Ovary (tissue), 9 donors: ENCODE measurements around the gene RASGRF2. TPM values are rescaled to one million over a fixed set of nuclear protein-coding genes. Genes with fewer than 3 reads are reported as not detected.

Source experiments
- DNase-seq, 5 donors: peaks; one replicate each; pipeline ENCODE4 v3.0.0-alpha.2; 2019 to 2020
- H3K27ac ChIP-seq, 2 donors: fragments of 200-600 bp; one replicate each; pipeline versions ENCODE4 v1.5.1 to v1.8.0; 2019 to 2022
- H3K27me3 ChIP-seq: fragments of 200-600 bp; one replicate; pipeline ENCODE4 v1.8.0; 2022
- H3K36me3 ChIP-seq: fragments of 200-600 bp; sonication (generic); one replicate; pipeline ENCODE4 v1.5.1; 2019
- H3K4me1 ChIP-seq: one replicate; pipeline ENCODE4 v1.8.1; 2013; ENCODE audit warnings: mild to moderate bottlenecking, moderate library complexity; ENCODE audit not compliant: insufficient read depth
- H3K4me3 ChIP-seq: fragments of 200-600 bp; sonication (generic); one replicate; pipeline ENCODE4 v1.5.1; 2017
- H3K9me3 ChIP-seq, 2 donors: fragments of 200-600 bp in 1 of 2; sonication (generic) in 1 of 2; one replicate each; pipeline versions ENCODE4 v1.5.1 to v1.8.1; 2013 to 2019; ENCODE audit warnings: mild to moderate bottlenecking in 1 of 2, moderate library complexity in 1 of 2
- CTCF ChIP-seq, 3 donors: fragments of 450-650 bp in 2 of 3; fragments of 200-600 bp in 1 of 3; IDR thresholded peaks; one replicate each; pipeline versions ENCODE4 v1.5.1 to v1.8.0; 2016 to 2022; ENCODE audit warnings: antibody characterized with exemption in 3 of 3, mild to moderate bottlenecking in 1 of 3
- EP300 ChIP-seq: sonication (generic); formaldehyde crosslinking; IDR thresholded peaks from one replicate; pipeline ENCODE4 v1.6.1; 2017; ENCODE audit warnings: antibody characterized with exemption
- POLR2A ChIP-seq: fragments of 450-650 bp; IDR thresholded peaks from one replicate; pipeline ENCODE4 v1.6.1; 2017; ENCODE audit warnings: antibody characterized with exemption, mild to moderate bottlenecking, moderate library complexity
- WGBS, 3 donors: extraction: QIAGEN DNeasy Blood & Tissue Kit in 1 of 3; methylation state at CpG; one replicate each; pipeline versions ENCODE4 v1.1.5 to v1.1.7; 2013 to 2017; 5-methylcytosine and 5-hydroxymethylcytosine counted together
- intact Hi-C, 4 donors: fragments of 100-400 bp; cut with DNase I; formaldehyde crosslinking; loops; one replicate each; pipeline versions ENCODE4 v1.11.0 to v1.15.1; 2022 to 2023
- polyA plus RNA-seq, 2 donors: library from polyadenylated mRNA; stranded (reverse); fragments of 200-250 nt in 1 of 2; fragments of 350-450 nt in 1 of 2; fragmentation: Illumina TruSeq in 1 of 2; extraction: RNeasy Lipid Tissue Mini Kit (QIAGEN cat#74804) in 1 of 2; gene quantifications; one replicate each; pipeline ENCODE4 v1.2.3, GENCODE V29; 2013 to 2014
- total RNA-seq, 7 donors: library from RNA; depleted of rRNA in 2 of 7; stranded (reverse); fragments of >200 nt in 2 of 7; fragmentation: NEBNext Ultra II Directional in 3 of 7; extraction: Animal tissue kit (Norgen Biotek cat#: 25700) in 3 of 7; gene quantifications; one replicate each; pipeline versions ENCODE4 v1.1.0 to v1.2.4, GENCODE V29; 2016 to 2023
- donor health status: DM: no; HTN: no; CAD: no; lungs with moderate emphysema.
- donor health status: DM: no; HTN: no; CAD: no.
- donor health status: Bipolar disorder and iron deficiency.
- donor health status: DM: yes; HTN: yes; CAD: no.
- donor health status: DM: no; HTN: no; CAD: no.
- donor health status: DM: yes; HTN: yes; CAD: no.

The RASGRF2 gene
- total and polyA plus RNA-seq, 9 donors: 8.6 to 55.1 (median 23.0) TPM

- no peak overlapping the region for H3K4me3 ChIP-seq
- no peaks in the 10 kb centered on the region for H3K27me3 ChIP-seq
- peaks cover 5% of the 10 kb centered on the region for H3K4me1 ChIP-seq
- no peaks in the 10 kb centered on the region for H3K9me3 ChIP-seq
- no peak for DNase-seq
- H3K27ac ChIP-seq: no peak overlapping the region
- TF ChIP-seq CTCF (IDR thresholded peaks at IDR 0.05) (no peak), POLR2A (no peak), EP300 (no peak)
- intact Hi-C loops: no loop called here
- no peaks in the 10 kb centered on the region for H3K36me3 ChIP-seq
- 37 to 54% (median 50%) methylated on average over 7 of the region's 7 CpGs for WGBS, 3 donors
Measured at GRCh38 chr5:80956272-80956671, 3.9 kb upstream of the RASGRF2 start.

DNA sequence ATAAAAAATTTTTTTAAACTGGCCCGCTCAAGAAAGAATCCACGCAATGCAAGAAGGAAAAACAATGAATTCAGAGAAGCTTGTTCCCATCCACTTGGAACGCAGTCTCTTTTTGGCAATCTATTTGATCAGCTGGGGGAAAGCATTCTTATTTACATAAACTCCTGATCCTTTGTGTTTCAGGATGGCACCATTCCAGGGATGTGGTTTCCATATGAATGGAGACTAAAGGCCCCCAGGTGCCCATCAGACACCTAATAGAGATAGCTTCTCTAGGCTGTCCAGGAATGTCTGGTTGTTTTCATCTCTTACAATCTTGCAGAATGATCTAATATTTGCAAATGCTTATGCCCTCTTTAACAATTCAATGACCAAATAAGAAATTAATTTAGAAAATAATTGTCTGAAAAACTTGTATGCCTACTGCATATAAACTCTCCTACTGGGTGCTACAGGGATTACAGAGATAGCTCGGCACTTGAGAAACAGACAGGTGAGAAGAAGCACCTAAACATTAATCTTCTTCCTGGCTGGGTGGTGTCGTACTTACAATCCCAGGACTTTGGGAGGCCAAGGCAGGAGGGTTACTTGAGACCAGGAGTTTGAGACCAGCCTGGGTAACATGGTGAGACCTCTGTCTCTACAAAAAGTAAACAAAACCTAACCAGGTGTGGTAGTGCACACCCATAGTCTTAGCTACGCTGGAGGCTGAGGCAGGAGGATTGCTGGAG, 3.0 kb upstream of the RASGRF2 start:
- intact Hi-C loops: no loop called here
- WGBS, 3 donors: 66 to 78% (median 72%) methylated on average over 6 of the region's 6 CpGs
- H3K4me3 ChIP-seq: no peak overlapping the region

GRCh38 chr5:80958616-80959015, 1.5 kb upstream of the RASGRF2 start:
- no peaks in the 10 kb centered on the region for H3K36me3 ChIP-seq
- H3K4me1 ChIP-seq: peaks cover 5% of the 10 kb centered on the region
- intact Hi-C loops: no loop called here
- no peaks in the 10 kb centered on the region for H3K9me3 ChIP-seq
- no peaks in the 10 kb centered on the region for H3K27me3 ChIP-seq
- DNase-seq: no peak
- H3K27ac ChIP-seq: no peak overlapping the region
- H3K4me3 ChIP-seq: no peak overlapping the region
- 78 to 85% (median 82%) methylated on average over 4 of the region's 4 CpGs for WGBS, 3 donors
- TF ChIP-seq EP300 (no peak), CTCF (IDR thresholded peaks at IDR 0.05) (no peak), POLR2A (no peak)

More for the DNA sequence above, 3.0 kb upstream of the RASGRF2 start:
- DNase-seq: no peak
- Histone ChIP-seq H3K27ac (no peak overlapping the region), H3K27me3 (no peaks in the 10 kb centered on the region), H3K9me3 (no peaks in the 10 kb centered on the region), H3K4me1 (peaks cover 5% of the 10 kb centered on the region), H3K36me3 (no peaks in the 10 kb centered on the region)
- TF ChIP-seq EP300 (no peak), CTCF (IDR thresholded peaks at IDR 0.05) (no peak), POLR2A (no peak)

DNA sequence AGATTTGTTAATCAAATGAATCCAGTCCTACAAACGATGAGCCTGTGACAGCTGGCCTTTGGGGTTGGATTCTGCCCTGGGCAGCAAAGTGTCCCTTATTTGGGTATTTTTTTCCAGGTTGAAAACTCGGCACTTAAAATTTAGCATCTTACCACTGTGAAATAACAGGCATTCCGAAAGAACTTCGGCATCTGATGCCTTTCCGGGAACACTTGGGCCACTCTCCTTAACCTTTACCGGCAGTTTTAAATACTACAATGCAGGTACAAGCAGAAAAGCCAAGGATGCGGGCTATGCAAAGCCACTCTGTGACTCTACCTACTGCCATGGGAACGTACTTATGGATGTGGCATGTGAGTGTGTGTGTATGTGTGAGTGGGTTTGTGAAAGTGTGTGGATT, 1.0 kb upstream of the RASGRF2 start:
- 87 to 92% (median 90%) methylated on average over 8 of the region's 8 CpGs for WGBS, 3 donors
- intact Hi-C loops: no loop called here
- TF ChIP-seq EP300 (no peak), POLR2A (no peak), CTCF (IDR thresholded peaks at IDR 0.05) (no peak)
- Histone ChIP-seq H3K4me3 (no peak overlapping the region), H3K36me3 (no peaks in the 10 kb centered on the region), H3K9me3 (no peaks in the 10 kb centered on the region), H3K27me3 (no peaks in the 10 kb centered on the region), H3K4me1 (peaks cover 5% of the 10 kb centered on the region), H3K27ac (no peak overlapping the region)
- DNase-seq: no peak
